Hematopoietic multipotent progenitor cell (in vitro differentiated cells): Measurements from ENCODE around the gene SLC34A3. TPM values are rescaled to one million over a fixed set of nuclear protein-coding genes. Genes with fewer than 3 reads are reported as not detected.

Source experiments
- DNase-seq, 3 donors: peaks; one replicate each; pipeline ENCODE4 v3.0.0-alpha.2; 2011 to 2015; ENCODE audit warnings: low read depth in 2 of 3, low spot score in 2 of 3
- total RNA-seq: library from RNA; depleted of rRNA; stranded (reverse); fragments of >200 nt; gene quantifications from one replicate; pipeline ENCODE4 v1.2.3, GENCODE V29; 2012

The SLC34A3 gene
- total RNA-seq, 1 donor, result not detected

- DNase-seq, result no peak
Measured at GRCh38 chr9:137195525-137196220, 35.0 kb upstream of the SLC34A3 start.

- no peak for DNase-seq
Measured at GRCh38 chr9:137198051-137198901, 32.4 kb upstream of the SLC34A3 start.

DNA sequence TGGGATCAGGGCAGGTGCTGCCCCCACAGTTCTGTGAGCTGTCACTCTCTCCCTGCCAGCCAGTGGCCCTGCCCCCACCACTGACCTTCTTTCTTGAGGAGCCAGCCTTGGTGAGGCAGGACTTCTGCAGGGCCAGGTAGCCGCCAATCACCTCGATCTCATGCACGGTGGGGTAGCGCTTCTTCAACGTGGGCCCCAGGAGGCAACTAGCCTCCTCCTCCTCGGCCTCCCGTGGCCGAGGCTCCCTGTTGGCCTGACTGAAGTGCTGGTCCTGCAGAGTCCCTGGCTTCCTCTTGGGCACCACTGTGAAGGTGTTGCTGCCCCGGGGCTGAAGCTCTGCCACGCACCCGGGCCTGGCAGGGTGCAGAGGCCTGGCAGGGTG lies 31.8 kb upstream of the SLC34A3 start:
- DNase-seq, result no peak

GRCh38 chr9:137199411-137200121 lies 31.1 kb upstream of the SLC34A3 start:
- DNase-seq, result no peak

DNA sequence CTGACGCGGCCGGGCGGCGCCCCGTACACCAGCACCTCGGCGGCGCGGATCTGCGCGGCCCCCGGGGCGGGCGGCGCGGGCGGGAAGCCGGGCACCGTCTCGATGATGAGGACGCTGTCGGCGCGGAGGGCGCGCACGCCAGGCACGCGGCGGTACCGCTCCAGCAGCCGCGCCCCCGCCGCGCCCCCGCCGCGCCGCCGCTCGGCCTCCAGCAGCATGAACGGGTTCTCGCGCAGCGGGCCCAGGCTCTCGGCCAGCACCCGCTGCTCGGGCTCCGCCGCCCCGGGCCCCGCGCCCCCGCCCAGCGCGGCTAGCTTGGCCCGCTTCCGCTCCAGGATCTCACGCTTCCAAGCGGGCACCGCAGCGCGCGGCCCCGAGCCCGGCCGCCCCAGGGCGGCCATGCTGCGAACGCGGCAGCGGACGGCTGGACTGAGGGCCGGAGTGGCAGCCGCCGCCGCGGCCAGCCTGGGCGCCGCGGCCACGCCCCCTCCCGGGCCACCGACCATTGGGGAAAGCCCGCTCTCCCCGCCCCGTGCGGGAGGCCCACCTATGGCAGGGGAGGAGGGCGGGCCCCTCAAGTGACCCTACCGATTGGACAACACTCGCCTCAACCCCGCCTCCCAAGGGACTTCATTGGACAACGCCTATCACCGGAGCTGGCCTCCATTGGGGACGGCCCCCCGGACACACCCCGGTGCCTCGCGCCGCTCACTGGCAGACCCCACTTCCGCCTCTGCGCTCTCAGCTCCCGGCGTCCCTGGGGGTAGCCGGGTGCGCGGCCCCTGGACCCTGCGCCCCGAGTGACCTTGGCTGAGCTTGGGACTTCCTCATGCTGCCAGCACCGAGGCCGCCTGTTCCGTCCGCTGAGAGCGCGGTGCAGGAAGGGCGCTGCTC lies 30.1 kb upstream of the SLC34A3 start, which contains the start of gene TPRN:
TPRN (minus strand) TSS at position 431 of the 894 bp plus-strand sequence; CDS start at position 401, 30 bp downstream.
- peak; percentile 86 to 99 (median 98) for DNase-seq

DNA sequence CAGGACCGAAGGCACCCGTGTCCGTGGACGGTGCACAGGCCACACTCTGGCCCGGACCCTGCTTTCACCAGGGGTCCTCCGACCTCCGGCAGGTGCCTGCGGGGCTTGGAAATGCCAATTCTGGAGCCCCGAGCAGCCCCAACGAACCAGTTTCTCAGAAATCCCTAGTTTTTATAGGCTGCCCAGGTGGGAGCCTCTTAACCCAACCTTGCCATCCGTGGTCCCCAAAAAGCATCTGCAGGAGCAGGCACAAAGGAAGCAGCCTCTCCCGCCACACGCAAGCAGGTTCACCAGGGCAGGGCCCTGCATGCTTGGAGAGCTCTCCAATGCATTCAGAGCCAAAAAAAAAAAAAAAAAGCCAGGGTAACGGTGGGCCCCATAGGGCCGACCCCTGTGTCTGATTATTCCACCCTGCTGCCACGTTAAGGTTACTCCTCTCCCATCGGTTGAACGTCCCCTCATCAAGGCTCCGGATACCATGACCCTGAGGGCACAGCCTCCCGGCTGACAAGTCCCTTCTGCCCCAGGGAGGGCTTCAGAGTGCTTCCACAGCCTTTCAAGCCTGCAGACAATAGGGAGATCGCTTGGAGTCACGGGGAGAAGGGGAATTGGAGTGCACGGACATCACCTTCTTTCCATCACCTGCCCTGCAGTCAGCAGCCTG lies 29.4 kb upstream of the SLC34A3 start:
- no peak for DNase-seq

DNA sequence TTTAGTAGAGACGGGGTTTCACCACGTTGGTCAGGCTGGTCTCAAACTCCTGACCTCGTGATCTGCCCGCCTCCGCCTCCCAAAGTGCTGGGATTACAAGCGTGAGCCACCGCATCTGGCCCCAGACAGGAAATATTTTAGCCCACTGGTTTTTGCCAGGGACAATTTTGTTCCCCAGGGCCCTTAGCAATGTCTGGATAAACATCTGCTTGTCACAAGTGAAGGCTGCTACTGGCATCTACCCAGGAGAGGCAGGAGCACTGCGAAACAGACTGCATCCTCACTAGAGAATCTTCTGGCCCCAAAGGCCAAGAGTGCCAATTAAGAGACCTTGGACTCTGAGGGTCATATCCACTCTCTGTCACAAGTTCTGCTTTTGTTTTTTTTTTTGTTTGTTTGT lies 27.7 kb upstream of the SLC34A3 start:
- no peak for DNase-seq

- DNase-seq, result no peak
Measured at GRCh38 chr9:137204731-137205125, 26.0 kb upstream of the SLC34A3 start.

GRCh38 chr9:137205126-137206069 lies 25.3 kb upstream of the SLC34A3 start, which contains the start of the genes NDOR1 and TMEM203:
TSS of gene NDOR1 (plus strand) at chr9:137205700. CDS start at chr9:137205778, 78 bp downstream.
TSS of gene TMEM203 (minus strand) at chr9:137205648. CDS start at chr9:137205414, 234 bp downstream.
- peak; percentile 86 to 92 (median 90) for DNase-seq

GRCh38 chr9:137206602-137207001 lies 24.1 kb upstream of the SLC34A3 start:
- no peak for DNase-seq

DNA sequence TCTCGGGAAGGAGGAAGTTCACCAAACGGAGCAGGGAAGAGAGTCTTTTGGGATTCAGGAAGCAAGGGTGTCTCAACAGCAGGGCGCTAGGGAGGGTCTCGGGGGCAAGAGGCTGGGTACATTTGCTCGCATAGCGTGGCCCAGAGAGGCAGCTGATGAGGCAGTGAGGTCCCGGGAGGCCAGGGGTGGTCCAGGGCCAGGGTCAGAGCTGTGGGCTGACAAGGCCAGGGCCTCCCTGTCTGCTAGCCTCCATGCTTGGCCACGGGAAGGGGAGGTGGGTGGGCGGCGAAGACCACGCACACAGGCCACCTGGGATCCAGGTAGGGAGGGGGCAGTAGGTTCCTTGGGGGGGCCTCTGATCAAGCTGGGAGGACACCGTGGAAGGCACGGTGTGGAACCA lies 19.2 kb upstream of the SLC34A3 start:
- no peak for DNase-seq

DNA sequence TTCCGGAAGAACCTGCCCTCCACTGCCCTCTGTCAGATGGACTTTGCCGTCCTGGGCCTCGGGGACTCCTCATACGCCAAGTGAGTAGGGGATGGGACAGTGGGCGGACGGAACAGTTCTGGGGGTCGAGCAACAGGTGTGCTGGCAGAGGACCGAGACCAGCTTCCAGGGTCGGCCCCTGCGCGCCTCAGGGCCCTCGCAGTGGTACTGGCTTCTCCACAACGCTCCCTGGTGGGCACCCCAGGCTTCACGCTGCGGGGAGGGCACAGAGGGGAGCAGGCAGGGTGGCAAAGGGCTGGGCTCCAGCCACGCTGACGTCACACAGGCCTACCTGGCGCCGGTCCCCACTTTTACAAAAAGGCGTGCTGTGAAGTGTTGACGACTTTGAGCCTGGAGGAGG lies 18.2 kb upstream of the SLC34A3 start:
- DNase-seq, result no peak

DNA sequence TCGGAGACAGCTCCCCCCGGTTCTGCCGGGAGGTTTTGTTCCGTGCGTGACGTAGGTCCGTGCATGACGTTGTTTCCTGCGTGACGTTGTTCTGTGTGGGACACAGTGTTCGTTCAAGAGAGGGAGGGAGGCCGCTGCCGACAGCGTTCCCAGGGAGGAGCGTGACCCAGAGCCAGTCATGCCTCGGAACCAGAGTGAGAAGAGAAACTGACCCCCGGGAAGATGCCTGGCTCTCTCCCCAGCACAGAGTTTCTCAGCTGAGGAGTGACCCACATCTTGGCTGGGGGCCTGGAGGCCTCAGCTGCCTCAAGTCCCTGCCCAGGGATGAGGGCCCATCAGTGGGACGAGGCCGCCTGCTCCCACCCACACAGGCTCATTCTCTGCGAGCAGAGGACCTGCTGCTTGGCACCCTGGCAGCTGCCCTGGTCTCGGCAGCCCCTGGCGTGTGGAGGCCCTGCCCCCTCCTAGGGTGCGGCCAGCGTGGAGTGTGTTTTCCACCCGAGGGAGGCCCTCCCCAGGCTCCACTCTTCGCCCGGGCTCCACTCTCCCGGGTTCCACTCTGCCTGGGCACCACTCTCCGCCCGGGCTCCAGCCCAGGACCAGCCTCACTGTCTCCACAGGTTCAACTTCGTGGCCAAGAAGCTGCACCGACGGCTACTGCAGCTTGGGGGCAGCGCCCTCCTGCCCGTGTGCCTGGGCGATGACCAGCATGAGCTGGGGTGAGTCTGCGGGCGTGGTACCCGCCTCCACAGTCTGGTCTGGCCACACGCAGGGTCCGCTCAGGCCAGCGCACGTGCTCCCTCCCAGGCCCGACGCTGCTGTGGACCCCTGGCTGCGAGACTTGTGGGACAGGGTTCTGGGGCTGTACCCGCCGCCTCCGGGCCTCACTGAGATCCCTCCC lies 17.3 kb upstream of the SLC34A3 start:
- DNase-seq, result no peak

- DNase-seq, result no peak
Measured at GRCh38 chr9:137214620-137215019, 16.1 kb upstream of the SLC34A3 start.

DNA sequence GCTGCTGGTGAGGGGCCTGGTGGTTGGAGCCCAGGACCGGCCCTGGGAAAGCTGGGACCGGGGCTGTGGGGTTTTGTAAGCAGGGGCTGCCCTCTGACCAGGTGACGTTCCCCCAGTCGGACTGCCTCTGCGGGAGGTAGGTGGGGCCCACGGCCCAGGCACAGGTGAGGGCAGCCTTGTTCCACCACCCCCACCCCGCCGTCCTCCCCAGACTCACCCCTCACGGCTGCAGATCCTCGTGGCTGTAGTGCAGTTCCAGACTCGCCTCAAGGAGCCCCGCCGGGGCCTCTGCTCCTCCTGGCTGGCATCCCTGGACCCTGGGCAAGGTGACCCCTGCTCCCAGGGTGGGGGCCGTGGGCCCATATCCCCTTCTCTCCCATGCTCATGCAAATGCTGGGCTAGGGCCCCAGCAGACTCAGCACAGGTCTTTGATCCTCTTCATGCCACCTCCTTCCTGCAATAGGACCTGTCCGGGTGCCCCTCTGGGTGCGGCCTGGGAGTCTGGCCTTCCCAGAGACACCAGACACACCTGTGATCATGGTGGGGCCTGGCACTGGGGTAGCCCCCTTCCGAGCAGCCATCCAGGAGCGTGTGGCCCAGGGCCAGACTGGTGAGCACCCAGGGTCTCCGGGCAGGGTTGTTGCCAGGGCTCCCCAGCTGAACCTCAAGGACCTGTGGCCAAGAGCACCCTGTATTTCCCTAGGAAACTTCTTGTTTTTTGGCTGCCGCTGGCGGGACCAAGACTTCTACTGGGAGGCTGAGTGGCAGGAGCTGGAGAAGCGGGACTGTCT lies 15.3 kb upstream of the SLC34A3 start:
- DNase-seq, result no peak

DNA sequence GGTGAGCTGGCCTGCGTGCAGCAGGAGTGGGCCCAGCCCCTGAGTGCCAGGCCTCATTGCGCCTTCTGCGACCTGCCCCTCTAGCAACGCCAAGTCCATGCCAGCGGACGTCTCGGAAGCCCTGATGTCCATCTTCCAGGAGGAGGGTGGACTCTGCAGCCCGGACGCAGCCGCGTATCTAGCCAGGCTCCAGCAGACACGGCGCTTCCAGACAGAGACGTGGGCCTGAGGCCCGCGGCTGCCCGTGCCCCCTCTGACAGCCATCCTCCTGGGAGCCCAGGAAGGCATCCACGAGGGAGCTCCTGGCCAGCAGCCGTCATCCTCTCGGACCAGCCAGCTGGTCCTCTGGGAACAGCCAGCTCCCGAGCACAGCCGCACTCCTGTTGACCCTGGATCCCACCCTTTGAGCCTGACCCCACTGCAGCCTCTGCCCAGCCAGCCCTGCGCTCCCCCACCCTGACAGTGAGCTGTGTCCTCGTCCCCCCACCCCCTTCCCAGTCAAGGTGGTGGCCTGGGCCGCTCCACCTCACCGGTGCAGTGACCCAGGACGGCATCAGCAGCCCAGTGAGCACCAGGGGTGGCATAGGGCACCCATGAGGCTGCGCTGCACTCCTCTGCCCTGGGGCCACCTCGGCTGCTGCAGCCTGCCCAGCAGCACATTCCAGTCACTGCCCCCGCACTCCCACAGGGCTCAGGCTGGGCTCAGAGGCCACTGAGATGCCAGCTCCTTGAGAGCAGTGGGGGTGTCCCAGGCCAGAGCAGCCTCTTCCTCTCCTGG lies 14.3 kb upstream of the SLC34A3 start:
- no peak for DNase-seq
